HG02981 (cell line): ENCODE data around the gene CMTM2.

Experiments
- ATAC-seq: cut with Tn5 transposase; IDR thresholded peaks from one replicate; pipeline ENCODE4 v1.9.1; 2021; ENCODE audit warnings: mild to moderate bottlenecking, moderate library complexity; ENCODE audit not compliant: unreplicated experiment

Gene CMTM2

DNA sequence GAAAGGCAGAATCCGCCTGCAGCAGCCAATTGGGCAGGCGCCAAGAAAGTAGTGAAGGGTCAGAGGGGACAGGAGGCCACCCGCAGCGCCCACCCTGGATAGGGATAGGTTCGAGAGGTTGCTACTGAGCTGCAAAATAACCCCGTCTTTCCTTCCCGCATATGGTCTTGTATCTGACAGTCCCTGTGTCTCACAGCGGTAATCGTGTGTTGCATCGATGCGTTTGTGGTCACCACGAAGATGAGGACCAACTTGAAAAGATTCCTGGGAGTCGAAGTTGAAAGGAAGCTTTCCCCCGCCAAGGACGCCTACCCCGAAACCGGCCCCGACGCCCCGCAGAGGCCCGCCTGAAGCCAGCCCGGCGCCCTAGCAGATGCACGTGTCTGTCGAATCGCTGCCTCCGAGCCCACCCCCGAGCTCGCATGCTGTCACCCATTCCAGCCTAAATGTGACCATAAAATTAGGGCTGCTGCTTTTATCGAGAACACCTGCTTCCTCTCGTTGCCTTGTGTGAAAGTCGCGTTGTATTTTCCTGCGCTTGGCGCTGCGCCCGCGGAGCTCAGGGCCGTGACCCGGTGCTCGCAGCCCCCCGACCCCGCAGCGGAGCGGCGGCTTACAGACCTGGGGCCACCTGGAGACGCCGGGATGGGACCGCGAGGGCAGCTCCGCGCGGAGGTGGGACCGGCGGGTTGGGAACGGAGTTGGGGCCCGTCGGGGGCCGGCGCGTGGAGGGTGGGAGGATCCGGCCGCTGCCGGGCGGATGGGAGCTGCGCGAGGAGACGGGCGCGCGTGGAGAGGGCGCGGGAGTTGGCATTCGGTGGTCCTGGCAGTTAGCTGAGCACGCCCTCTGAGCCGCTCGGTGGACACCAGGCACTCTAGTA, at the start of gene CMTM2:
TSS of gene CMTM2 (plus strand) at position 813 of the 881 bp plus-strand sequence. CDS start 145 bp downstream, outside the sequence.
- no peak for ATAC-seq

- no peak for ATAC-seq
Measured at GRCh38 chr16:66529475-66529874, 49.8 kb upstream of the CMTM2 start.

DNA sequence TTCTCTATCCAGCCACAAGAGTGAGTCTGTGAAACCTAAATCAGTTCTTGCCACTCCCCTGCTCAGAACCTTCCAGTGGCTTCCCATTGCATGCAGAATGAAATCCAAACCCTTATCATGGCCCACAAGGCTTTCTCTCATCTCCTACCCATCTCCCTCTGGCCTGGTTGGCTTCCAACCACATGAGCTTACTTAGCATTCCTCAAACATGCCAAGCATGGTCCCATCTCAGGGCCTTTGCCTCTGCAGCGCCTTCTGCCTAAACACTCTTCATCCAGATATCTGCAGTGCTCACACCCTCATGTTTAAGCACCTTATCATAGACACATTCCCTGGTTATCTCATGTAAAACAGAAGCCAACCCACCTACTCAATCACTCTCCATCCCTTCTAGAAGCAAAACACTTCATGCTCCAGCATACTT, 44.9 kb upstream of the CMTM2 start:
- no peak for ATAC-seq

GRCh38 chr16:66536525-66536924, 42.7 kb upstream of the CMTM2 start:
- ATAC-seq, result no peak

DNA sequence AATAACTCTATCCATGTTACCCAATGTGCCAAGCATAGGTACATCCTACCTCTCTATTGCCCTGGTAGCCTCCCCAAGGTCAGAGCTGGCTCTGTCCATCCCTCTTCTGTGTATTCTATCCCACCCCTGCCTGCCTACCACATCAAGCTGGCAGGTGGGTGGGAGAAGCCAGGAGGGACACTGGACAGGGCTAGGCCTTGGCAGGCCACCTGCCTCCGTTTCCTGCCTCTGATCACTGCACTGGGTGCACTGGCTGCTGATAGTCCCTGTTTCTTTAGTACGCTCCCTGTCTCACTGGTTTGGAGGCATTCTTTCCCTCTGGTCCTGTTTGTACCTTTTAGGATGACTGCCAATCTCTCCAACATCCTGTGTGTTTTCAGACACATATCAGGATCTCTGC, 42.0 kb upstream of the CMTM2 start:
- no peak for ATAC-seq

DNA sequence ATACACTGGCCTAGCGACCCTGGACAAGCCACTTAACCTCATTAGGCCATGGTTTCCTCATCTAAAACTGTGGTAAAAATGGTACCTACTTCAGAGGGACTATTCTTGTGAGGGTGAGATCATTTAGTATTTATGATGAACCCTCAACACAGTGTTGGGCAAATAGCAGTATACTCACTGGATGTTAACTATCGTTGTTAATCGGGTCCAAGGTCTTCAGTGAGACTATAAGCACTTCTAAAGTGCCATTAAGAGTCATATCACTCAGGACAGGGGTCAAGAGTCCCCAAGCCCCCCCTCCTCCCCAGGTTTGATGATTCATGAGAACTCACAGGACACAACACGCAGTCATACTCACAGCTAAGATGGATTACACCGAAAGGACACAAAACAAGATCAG, 40.4 kb upstream of the CMTM2 start:
- ATAC-seq, result no peak

DNA sequence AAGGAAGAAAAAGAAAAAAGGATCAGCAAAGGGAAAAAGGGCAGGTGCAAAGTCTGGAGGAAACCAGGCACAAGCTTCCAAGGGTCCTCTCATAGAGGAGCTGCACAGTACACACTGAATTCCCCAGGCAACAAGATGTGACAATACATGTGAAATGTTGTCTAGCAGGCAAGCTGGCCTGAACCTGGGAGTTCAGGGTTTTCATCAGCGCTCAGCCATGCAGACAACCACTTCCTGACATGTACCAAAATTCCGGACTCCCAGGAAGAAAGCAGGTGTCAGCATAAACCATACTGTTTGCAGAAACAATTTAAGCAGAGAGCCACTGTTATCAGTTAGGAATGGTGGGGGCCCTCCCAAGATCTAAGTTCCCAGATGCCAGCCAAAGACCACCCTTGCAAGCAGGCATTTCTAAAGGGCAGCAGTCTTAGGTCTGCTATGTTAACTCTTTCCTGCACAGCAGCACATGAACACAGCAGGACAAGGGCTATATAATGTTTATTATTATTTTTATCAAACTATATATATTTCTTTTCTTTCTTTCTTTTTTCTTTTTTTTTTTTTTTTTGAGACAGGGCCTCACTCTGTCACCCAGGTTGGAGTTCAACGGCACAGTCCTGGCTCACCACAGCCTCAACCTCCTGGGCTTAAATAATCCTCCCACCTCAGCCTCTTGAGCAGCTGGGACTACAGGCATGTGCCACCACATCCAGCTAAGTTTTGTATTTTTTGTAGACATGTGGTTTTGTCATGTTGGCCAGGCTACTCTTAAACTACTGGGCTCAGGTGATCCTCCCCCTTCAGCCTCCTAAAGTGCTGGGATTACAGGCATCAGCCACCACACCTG, 39.4 kb upstream of the CMTM2 start:
- peak; percentile 62 for ATAC-seq

DNA sequence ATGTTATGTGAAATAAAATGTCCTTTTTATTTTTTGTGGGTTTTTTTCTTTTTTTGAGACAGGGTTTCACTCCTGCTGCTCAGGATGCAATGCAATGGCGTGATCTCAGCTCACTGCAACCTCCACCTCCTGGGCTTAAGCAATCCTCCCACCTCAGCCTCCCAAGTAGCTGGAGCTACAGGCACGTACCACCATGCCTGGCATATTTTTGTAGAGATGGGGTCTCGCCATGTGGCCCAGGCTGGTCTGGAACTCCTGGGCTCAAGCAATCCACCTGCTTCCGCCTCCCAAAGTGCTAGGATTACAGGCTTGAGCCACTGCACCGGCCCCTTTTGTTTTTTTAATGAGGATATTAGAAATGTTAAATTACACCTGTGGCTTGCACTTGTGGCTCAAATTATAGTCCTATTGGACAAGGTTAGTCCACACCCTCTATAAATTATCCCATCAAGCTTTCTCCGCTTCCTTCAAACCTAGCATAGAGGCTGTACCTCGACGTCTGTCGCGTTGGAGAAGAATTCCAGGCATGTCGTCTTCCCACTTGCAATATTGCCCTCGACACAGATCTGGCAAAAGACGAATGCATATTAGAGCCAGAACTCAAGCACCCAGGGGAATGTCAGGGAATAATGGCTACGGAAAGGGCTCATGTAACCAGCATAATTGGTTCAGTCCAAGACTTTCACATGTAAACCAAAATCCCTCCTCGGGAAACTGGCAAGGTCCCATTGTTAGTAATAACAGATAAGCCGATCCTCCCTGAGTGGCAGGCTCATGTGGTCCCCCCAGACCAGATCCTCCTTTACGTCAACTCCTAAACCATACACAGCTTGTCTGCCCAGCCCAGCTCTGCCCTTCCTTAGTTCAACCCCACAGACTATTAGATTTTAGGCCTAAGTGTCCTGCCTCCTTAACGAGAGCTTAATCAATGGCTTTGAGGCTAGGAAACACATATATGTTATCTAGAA, 37.6 kb upstream of the CMTM2 start:
- ATAC-seq, result no peak

DNA sequence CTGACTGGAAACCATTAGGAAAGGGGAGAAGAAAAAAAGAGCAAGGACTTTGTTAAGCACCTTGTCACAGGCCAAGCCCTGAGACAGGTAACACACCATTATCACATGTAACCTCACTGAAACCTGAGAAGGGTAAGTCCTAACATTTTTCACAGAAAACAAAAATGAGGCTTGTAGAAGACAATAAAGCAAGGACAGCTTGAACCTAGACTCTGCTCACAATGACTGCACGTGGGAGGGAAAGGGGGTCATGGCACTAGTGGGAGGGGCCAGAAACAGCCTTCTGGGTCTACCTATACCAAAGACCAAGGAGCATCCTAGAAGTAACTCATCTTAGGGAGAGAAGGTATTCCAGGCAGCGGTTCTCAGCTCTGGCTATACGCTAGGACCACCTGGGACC, 36.9 kb upstream of the CMTM2 start:
- ATAC-seq, result no peak

DNA sequence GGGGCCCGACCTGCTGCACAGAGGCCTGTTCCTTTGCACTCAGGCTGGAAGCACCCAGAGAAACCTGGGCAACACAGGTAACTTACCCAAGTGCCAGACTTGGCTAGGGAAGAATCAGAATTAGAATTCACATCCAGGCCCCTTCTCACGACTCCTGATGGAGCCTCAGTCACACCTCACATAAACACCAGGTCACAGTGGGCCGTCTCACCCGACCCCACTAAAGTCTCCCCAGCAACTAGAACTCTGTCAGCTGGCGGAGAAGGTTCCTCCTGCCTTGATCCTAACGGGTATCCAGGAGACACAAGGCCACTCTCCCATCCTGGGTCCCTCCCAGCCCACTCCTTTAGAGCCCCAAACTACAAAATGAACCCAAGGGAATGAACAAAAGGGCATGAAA, 35.7 kb upstream of the CMTM2 start:
- ATAC-seq, result no peak

- no peak for ATAC-seq
Measured at GRCh38 chr16:66544016-66544757, 35.1 kb upstream of the CMTM2 start.

GRCh38 chr16:66547101-66547989, 31.9 kb upstream of the CMTM2 start:
- no peak for ATAC-seq

DNA sequence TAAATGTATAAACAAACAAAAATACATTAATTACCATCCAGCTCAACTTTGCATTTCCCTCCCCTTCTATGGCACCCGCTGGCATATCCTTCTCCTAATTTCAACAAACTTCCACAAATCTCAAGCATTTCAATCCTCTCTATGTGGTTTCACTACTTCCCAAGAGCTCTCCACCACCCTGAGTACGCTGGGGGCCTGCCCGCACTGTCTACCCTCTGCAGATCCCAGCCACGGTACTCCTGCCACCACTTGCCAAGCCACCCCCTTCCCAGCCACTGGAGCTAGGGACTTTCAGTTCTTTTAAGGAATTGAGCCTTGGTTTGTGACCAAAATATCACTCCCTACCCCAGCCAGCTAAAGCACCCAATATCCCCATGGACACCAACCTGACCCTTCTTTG, 31.2 kb upstream of the CMTM2 start:
- ATAC-seq, result no peak

- no peak for ATAC-seq
Measured at GRCh38 chr16:66548868-66549267, 30.4 kb upstream of the CMTM2 start.

DNA sequence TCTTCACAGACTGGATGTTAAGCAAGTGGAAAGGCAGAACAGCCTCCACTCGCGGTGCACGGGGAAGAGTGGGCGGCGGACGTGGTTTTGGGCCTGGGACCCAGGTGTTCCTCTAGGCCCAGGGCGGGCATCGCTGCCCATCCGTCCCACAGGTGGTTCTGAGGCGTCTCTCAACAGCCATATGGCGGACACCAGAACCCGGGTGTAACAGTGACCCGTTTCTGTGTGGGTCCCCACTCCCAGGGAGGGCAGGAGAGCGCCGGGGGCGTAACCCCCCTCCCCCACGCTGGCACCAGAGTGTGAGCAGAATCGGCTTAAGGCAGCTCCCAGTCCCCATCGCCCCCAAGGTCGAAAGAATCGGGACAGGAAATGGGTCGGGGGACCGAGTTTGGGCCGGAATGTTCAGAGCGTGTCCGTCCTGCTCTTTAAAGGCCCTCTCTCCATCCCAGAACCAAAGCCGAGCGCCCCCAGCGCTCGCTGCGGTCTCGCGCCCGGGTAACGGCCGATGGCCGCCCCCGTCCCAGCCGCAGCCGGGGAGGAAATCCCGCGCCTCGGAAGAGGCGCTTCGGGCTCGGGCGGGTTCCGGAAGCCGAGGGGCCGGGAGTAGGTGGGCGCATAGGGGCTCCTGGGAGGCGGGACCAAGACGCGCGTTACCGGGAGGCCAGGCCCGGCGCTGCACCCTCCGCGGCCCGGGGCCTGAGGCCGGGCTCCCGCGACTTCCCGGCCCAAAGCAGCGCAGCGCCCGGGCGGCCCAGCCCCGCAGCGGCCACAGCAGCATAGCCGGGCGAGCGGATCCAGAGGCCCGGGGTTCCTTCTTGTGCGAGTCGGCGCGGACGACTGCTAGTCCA, 29.8 kb upstream of the CMTM2 start, which contains the start of gene TK2:
TSS of gene TK2 (minus strand) at position 839 of the 848 bp plus-strand sequence. CDS start at position 778, 61 bp downstream.
- ATAC-seq, result no peak

- no peak for ATAC-seq
Measured at GRCh38 chr16:66551348-66551759, 27.9 kb upstream of the CMTM2 start.

DNA sequence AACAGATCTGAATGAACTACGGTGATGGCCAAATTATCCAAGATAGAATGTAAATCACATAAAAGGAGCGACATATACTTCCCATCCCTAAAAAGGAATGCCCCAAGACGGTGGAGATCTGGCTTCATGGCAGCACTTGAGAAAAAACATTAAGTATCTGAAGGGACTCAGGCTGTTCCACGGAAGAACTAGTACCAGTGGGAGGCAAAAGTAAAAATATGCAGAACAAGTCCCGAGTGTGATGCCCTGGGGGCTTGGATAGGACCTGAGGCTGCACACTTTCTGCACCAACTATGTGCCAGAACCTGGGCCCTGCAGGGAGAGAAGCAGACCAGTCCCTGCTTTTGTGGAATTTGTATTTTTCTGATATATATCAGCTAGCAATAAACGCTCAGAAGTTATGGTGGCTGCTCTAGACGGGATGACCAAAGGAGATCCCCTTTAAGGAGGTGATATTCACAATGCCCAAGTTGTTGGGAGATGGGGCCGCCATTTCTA, 27.4 kb upstream of the CMTM2 start:
- peak; percentile 3 for ATAC-seq
